ENCODE measurements around the gene MCEMP1.

Gene MCEMP1

DNA sequence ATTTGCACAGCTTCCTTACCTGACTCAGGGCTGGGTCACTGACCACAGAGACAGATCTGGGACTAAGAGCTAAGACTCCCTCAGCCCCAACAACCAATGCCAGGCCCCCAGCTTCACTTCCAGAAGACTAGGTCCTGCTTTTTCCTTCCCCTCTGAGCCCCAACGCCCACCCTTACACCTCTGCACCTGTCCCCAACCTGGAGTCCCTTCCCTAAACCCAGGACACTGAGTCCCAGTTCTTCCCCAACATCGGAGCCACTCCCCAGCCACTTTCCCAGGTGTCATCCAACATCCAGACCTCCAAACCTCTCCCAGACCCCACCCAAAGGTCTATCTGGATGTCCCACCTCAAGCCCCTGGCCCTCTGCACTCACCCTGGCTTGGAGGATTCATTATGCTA is 22.1 kb downstream of the MCEMP1 start:
- no peak for DNase-seq

GRCh38 chr19:7699417-7700401 is 22.8 kb downstream of the MCEMP1 start:
- no peak for DNase-seq

DNA sequence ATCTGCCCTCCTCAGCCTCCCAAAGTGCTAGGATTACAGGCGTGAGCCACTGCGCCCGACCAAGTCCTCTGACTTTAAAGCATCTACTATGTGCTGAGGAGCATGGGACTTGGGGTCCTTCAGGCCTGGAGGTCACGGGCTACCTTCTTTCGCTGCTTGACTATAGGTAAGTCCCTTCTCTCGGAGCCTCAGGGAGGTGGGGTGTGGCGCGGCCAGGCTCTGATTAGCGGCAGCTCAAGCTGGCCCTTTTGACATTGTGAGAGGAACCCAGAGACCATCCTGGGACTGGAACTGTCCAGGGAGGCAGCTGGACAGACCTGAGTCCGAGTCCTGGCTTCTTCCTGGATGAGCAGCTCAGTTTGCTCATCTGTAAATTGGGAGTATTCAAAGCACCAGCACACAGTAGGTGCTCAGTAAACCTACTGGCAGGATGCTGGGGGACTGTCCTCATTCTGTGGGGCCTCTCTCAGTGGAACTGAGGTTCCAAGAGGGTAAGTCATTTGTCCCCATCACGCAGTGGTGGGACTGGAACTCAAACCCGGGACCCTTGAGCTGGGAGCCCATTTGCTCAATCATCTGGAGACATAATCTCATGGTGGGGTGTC is 24.3 kb downstream of the MCEMP1 start:
- no peak for DNase-seq

DNA sequence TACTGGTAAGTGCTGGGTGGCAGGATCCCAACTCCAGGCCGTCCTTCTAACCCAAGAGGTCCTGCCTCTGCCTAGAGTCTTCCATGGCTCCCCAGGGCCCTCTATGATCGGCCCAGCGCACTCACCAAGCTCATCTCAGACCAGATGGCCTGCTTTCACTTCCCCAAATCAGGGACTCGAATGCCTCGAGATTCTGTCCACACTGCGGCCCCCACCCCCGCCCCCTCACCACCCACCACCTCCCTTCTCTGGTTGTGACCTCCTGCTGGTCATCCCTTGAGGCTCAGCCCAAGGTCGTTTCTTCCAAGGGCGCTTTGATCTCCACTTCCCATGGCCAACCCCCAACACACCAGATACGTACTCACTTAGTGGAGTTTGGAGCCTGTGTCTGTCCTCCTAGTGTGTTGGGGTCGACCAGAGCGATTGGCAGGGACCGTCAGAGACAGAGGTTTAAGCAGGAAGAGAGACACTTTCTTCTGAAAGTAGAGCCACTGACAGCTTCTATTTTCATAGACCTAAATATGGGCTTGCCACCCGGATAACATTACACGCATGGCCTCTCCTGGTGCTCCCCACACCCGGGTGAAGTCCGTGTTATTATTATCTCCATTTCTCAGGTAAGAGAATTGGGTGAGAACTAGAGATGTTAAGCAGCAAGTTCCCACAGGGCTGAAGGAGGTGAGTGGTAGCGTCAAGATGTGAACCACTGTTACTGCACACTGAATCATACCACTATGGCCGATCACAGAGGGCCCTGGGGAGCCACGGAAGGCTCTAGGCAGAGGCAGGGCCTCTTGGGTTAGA is 25.0 kb downstream of the MCEMP1 start, which contains the start of gene FCER2:
Gene FCER2, minus strand, starts transcription at position 478 of the 804 bp plus-strand sequence. CDS start 2,371 bp downstream, outside the sequence.
- no peak for DNase-seq

DNA sequence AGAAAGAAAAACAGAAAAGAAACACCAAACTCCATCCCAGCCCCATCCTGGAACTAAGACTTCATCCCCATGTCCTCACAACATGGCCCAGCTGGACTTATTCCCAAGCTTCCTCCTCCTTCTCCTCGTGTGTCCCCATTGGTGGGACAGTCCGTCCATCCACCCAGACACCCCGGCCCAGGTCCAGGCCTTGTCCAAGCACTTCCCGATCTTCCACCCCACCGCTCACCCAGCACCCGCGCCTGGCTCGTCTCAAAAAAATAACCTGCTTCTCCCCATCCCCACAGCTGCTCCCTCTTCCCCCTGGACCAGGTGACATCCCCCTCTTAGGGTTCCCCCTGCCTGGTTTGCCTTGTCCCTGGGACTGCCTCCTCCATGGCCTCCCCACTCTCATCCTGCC is 26.4 kb downstream of the MCEMP1 start:
- no peak for DNase-seq

DNA sequence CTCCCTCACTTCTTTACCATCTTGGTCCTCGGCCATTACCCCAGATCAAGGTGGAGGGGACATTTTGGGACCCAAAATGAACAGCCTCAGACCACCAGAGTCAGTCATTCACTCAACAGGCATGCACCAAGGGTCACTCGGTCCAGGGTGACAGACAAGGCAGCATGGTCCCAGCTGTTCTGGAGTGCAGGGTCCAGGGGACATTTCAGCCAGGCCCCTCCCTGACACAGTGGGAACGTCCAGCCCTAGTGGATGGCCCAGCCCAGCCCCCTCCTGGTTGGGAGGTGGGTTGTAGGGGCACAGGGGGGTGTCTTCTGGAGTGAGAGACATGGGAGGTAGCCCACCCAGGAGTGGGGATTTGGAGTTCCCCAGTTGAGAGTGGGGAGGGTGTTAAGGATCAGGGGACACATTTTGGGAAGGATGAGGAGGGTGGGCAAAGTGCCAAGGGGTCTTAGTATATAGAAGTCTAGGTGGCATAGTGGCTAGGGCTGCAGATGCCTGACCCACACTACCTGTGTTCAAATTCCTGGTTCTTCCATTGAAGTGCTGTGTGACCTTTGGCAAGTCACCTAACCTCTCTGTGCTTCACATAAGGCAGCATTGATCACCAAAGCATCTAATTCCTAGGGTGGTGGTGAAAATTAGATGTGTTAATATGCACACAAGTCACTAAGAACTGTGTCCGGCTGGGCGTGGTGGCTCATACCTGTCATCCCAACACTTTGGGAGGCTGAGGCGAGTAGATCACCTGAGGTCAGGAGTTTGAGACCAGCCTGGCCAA is 27.6 kb downstream of the MCEMP1 start:
- no peak for DNase-seq

- peak; percentile 81 for DNase-seq
These were observed 28.7 kb downstream of the MCEMP1 start for GRCh38 chr19:7705387-7706187.

GRCh38 chr19:7706188-7706954 is 29.5 kb downstream of the MCEMP1 start:
- no peak for DNase-seq

- no peak for DNase-seq
These were observed 30.1 kb downstream of the MCEMP1 start for GRCh38 chr19:7706955-7707456.

DNA sequence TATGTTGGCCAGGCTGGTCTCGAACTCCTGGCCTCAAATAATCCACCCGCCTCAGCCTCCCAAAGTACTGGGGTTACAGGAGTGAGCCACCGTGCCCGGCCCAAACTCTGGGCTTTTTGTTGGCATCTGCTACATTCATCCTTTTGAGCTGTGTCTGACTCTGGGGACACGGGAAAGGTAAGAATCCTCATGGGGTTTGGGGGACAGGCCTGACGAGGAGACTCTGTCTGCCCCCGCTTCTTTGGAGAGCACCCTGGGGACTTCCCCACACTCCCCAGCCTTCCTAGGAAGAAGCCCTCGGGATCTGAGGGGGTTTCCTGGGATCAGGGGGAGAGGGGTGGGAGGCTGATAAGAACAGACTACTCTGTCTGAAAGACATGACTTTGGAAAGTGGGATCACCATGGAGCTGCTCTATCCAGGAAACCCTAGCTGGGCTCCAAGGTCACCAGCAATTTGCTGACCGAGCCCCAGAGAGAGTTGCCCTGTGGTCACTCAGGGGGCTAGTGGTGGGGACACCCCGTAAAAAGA is 33.1 kb downstream of the MCEMP1 start:
- DNase-seq, result no peak

DNA sequence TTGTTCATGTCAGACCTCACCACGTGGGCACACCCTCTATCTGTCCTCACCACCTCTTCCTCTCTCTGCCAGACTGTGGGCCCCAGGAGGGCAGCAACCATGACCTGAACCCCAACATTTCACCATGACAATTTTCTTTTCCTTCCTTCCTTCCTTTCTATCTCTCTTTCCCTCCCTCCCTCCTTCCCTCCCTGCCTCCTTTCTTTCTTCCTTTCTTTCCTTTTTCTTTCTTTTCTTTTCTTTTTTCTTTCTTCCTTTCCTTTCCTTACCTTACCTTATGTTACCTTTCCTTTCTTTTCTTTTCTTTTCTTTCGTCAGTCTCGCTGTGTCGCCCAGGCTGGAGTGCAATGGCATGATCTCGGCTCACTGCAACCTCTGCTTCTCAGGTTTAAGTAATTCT is 33.7 kb downstream of the MCEMP1 start:
- no peak for DNase-seq

DNA sequence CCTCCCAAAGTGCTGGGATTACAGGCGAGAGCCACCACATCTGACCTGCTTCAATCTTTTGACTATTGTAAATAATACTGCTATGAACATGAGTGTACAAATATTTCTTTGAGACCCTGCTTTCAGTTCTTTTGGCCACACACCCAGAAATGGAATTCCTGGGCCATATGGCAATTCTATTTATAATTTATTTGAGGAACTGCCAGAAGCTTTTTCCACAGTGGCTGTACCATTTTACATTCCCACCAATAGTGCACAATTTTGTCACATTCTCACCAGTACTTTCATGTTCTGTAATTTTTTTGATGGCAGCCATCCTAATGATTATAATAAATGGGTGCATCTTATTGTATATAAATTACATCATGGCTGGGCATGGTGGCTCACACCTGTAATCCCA is 38.8 kb downstream of the MCEMP1 start:
- DNase-seq, result no peak

DNA sequence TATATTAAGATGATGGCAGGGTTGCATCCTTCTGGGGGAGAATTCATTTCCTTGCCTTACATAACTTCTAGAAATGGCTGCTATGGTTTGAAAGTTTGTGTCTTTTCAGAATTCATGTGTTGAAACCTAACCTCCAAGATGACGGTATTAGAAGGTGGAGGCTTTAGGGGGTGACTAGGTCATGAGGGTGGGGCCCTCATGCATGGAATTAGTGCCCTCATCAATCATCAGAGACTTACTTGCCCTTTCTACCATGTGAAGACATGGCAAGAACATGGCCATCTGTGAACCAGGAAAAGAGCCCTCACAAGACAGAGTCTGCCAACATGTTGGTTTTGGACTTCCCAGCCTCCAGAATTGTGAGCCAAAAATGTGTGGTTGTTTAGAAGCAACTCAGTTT is 39.9 kb downstream of the MCEMP1 start:
- DNase-seq, result no peak

- no peak for DNase-seq
These were observed 41.8 kb downstream of the MCEMP1 start for GRCh38 chr19:7718668-7719067.

- DNase-seq, result no peak
These were observed 43.5 kb downstream of the MCEMP1 start for GRCh38 chr19:7720351-7720750.

DNA sequence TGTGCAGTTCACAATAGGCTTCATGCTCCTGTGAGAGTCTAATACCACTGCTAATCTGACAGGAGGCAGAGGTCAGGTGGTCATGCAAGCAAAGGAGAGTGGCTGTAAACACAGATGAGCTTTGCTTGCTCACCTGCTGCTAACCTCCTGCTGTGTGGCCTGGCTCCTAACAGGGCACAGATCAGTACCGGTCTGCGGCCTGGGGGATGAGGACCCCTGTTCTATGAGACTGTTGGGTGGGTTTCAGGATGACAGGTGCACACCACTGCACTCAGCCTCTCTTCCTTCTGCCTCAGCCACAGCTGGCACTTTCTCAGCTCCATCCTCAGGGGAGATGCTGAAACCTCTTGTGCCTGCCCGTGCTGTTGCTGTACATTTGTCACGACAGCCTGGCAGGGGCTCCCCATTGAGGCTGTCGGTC is 45.4 kb downstream of the MCEMP1 start:
- no peak for DNase-seq

DNA sequence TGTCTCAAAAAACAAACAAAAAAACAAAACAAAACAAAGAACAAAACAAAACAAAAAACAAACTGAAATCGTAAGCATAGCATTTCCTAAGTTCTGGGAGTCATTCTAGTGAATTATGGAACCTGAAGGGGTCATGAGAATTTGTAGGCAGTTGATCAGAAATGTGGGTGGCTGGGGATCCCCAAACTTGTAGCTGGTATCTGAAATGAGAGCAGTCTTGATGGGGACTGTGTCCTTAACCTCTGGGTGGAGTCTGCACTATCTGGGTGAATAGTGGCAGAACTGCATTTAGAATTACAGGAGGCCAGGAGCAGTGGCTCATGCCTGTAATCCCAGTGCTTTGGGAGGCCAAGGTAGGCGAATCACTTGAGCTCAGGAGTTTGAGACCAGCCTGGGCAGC is 48.9 kb downstream of the MCEMP1 start:
- DNase-seq, result no peak

DNA sequence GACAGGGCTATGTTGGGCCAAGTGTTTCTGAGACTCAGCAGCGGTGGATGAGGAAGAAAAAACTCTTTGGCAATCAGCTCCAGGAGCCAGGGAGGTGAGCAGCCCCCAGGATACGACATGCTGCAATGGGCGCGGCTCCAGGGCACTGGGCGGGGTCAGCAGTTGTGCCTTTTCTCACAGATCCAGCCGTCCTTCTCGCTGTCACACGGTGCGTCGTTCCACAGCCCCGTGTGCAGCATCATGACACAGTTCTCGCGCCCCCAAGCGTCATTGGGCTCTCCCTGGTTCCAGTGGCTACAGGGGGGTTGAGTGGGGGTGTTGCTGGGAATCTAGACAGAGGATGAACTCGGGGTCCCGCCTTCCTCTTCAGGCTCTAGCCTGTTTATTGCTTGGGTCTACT is 52.3 kb downstream of the MCEMP1 start:
- DNase-seq, result no peak
